ENCODE data around the gene SPPL2B. TPM values are rescaled to one million over a fixed set of nuclear protein-coding genes. Genes with fewer than 3 reads are reported as not detected.

SPPL2B gene
- total RNA-seq, 4 donors from 2014 or later: 46.8 to 97.6 (median 59.6) TPM

- Histone ChIP-seq H3K4me3 (peak overlapping the region; percentile 18), H3K27ac (peak overlapping the region; percentile 49), H3K27me3 (peaks cover 48% of the 10 kb centered on the region), H3K4me1 (peaks cover 31% of the 10 kb centered on the region), H3K9me3 (no peaks in the 10 kb centered on the region), H3K36me3 (peaks cover 4% of the 10 kb centered on the region)
- TF ChIP-seq EP300 (IDR thresholded peaks at IDR 0.05): no peak
- no peak for TF ChIP-seq POLR2AphosphoS5 (IDR thresholded peaks at IDR 0.05)
- TF ChIP-seq POLR2A (IDR thresholded peaks at IDR 0.05): no peak
- TF ChIP-seq CTCF (IDR thresholded peaks at IDR 0.05): no peak
- WGBS: 42% methylated on average over 7 of the region's 28 CpGs
- no peak for DNase-seq (ENCODE audit: low spot score in 2 of 2)
Measured at GRCh38 chr19:2288818-2289713, 39.4 kb upstream of the SPPL2B start.

GRCh38 chr19:2289714-2290435, 38.6 kb upstream of the SPPL2B start:
- Histone ChIP-seq H3K4me1 (peaks cover 39% of the 10 kb centered on the region), H3K36me3 (peaks cover 4% of the 10 kb centered on the region), H3K9me3 (no peaks in the 10 kb centered on the region), H3K4me3 (peak overlapping the region; percentile 49), H3K27me3 (peaks cover 52% of the 10 kb centered on the region), H3K27ac (peak overlapping the region; percentile 49)
- DNase-seq (ENCODE audit: low spot score in 2 of 2): peak in 1 of 2 donors; percentile 74
- 2% methylated on average over 64 of the region's 74 CpGs for WGBS
- TF ChIP-seq POLR2AphosphoS5 (IDR thresholded peaks at IDR 0.05) (no peak), CTCF (IDR thresholded peaks at IDR 0.05) (no peak), EP300 (IDR thresholded peaks at IDR 0.05) (no peak), POLR2A (IDR thresholded peaks at IDR 0.05) (no peak)

GRCh38 chr19:2290441-2291184, 37.9 kb upstream of the SPPL2B start:
- no peak for DNase-seq (ENCODE audit: low spot score in 2 of 2)
- H3K27me3 ChIP-seq: peaks cover 52% of the 10 kb centered on the region
- H3K4me3 ChIP-seq: peak overlapping the region; percentile 49
- no peaks in the 10 kb centered on the region for H3K9me3 ChIP-seq
- WGBS: 0% methylated on average over 5 of the region's 82 CpGs
- peaks cover 4% of the 10 kb centered on the region for H3K36me3 ChIP-seq
- peak overlapping the region; percentile 49 for H3K27ac ChIP-seq
- TF ChIP-seq CTCF (IDR thresholded peaks at IDR 0.05) (no peak), EP300 (IDR thresholded peaks at IDR 0.05) (no peak), POLR2A (IDR thresholded peaks at IDR 0.05) (no peak), POLR2AphosphoS5 (IDR thresholded peaks at IDR 0.05) (no peak)
- H3K4me1 ChIP-seq: peaks cover 42% of the 10 kb centered on the region

GRCh38 chr19:2291185-2291751, 37.2 kb upstream of the SPPL2B start:
- no peaks in the 10 kb centered on the region for H3K9me3 ChIP-seq
- peaks cover 52% of the 10 kb centered on the region for H3K27me3 ChIP-seq
- H3K27ac ChIP-seq: no peak overlapping the region
- no peak for DNase-seq (ENCODE audit: low spot score in 2 of 2)
- TF ChIP-seq CTCF (IDR thresholded peaks at IDR 0.05) (no peak), POLR2AphosphoS5 (IDR thresholded peaks at IDR 0.05) (no peak), EP300 (IDR thresholded peaks at IDR 0.05) (no peak), POLR2A (IDR thresholded peaks at IDR 0.05) (no peak)
- H3K36me3 ChIP-seq: peaks cover 4% of the 10 kb centered on the region
- peak overlapping the region; percentile 49 for H3K4me3 ChIP-seq
- 40% methylated on average over 2 of the region's 67 CpGs for WGBS
- H3K4me1 ChIP-seq: peaks cover 42% of the 10 kb centered on the region

Data from suprapubic skin (tissue), 4 donors.